Measurements from ENCODE around the gene TMEM132E.

GRCh38 chr17:34682305-34682704 is 102.9 kb downstream of the TMEM132E start:
- TF ChIP-seq POLR2A (IDR thresholded peaks at IDR 0.05; ENCODE audit: low read depth, low read length) (no peak), CTCF (conservative IDR thresholded peaks at IDR 0.05; ENCODE audit: low read depth, low read length) (no peak), RFX5 (IDR thresholded peaks at IDR 0.05; ENCODE audit: low read depth, low read length) (no peak)

Data from IMR-90 (cell line).